ENCODE measurements around the gene FOXP2. TPM values are rescaled to one million over a fixed set of nuclear protein-coding genes. Genes with fewer than 3 reads are reported as not detected.

Gene FOXP2
- total RNA-seq, 1 donor, result 17.4 TPM

DNA sequence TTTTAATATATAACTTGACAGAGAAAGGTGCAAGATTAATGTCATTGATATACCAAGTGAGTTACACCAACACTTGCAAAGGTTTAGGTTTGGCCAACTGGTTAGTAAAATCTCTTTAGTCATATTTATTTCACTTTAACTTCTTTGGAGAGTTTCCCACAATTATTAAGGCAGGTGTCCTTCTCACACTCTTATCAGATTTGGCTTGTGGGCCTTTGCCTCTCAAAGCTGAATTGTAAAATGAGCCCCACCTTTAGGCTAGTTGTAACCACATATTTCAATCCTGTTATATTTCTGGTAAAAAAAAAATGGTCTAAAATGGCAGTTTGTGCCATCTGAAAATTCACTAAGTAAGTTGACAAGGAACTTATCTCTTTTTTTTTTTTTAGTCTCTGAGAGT, 26.6 kb upstream of the FOXP2 start:
- TF ChIP-seq, protein P1, sequence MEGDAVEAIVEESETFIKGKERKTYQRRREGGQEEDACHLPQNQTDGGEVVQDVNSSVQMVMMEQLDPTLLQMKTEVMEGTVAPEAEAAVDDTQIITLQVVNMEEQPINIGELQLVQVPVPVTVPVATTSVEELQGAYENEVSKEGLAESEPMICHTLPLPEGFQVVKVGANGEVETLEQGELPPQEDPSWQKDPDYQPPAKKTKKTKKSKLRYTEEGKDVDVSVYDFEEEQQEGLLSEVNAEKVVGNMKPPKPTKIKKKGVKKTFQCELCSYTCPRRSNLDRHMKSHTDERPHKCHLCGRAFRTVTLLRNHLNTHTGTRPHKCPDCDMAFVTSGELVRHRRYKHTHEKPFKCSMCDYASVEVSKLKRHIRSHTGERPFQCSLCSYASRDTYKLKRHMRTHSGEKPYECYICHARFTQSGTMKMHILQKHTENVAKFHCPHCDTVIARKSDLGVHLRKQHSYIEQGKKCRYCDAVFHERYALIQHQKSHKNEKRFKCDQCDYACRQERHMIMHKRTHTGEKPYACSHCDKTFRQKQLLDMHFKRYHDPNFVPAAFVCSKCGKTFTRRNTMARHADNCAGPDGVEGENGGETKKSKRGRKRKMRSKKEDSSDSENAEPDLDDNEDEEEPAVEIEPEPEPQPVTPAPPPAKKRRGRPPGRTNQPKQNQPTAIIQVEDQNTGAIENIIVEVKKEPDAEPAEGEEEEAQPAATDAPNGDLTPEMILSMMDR (IDR thresholded peaks at IDR 0.05; ENCODE audit: insufficient read depth, low read length), result no peak
- no peak for DNase-seq (ENCODE audit: low read depth)
- H3K4me3 ChIP-seq (ENCODE audit: low read depth, low read length), result no peak overlapping the region

DNA sequence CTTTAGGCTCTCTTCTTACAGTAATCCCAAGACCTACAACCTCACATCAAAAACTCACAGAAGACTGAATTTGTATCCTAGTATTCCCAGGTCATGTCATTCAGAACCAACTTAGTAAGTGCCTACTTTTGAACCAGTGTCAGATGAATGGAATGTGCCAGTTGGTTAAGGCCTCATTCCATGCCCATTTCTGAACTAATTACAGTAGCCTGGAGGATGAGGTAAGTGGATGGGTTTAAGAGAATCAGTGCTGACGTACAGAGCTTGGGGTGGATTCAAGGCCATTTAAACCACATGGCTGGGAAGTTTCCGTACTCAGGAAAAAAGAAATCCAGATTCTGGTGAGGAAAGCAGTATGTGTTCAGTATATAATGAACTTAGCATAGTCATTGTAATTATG, 21.9 kb upstream of the FOXP2 start:
- TF ChIP-seq, protein P1 (IDR thresholded peaks at IDR 0.05; ENCODE audit: insufficient read depth, low read length), result no peak
- no peak overlapping the region for H3K4me3 ChIP-seq (ENCODE audit: low read depth, low read length)
- DNase-seq (ENCODE audit: low read depth), result no peak

DNA sequence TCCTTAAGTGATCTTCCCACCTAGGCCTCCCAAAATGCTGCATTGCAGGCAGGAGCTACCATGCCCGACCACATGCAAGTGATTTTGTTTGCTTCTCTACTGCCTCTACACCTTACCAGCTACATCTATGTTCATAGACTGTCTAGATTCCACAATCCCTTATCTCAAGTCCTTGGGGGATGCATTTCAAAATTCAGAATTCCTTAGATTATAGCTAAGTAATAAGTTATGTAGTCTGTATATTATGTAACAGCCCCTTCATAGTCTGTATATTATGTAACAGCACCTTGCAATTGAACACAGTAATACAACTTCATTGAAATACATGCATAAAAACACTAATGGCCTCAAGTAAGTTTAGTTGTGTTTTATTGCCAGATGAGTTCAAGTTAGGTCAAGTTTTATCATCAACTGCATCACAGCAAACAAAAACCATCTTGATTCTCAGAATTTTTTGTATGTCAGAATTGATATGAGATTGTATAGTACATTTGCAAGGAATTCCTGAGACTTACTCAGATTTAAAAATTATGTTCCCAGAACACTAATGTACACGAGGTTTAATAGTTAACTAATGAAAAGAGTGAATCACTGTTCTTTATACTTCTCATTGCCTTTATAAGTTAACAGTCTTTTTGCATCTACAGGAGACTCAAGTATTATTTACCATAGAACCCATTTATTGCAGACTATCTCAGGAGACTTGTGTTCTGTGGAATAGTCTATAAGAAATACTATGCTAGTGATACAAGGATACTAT, 11.6 kb upstream of the FOXP2 start:
- no peak overlapping the region for H3K4me3 ChIP-seq (ENCODE audit: low read depth, low read length)
- TF ChIP-seq, protein P1 (IDR thresholded peaks at IDR 0.05; ENCODE audit: insufficient read depth, low read length), result no peak
- no peak for DNase-seq (ENCODE audit: low read depth)

DNA sequence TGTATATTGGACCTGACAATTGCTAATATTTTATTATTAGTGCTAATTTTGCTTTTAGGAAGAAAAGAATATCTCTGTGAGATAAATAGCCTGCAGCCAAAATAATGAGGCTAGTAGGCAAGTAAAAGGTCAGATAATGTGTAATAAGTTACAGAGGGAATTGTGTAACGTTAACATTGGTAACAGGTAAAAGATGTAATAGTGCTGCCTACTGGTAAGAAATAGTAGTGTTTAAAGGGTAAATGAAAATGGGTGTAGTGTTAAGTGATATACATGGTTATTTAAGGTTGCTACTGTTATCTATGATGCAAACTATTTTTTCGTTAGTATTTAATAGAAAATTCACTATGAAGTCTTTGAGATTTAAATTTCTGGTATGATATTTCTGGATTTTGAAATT, 9.2 kb upstream of the FOXP2 start:
- peak; percentile 49 for DNase-seq (ENCODE audit: low read depth)
- TF ChIP-seq, protein P1 (IDR thresholded peaks at IDR 0.05; ENCODE audit: insufficient read depth, low read length), result peak; percentile 58
- H3K4me3 ChIP-seq (ENCODE audit: low read depth, low read length), result no peak overlapping the region

DNA sequence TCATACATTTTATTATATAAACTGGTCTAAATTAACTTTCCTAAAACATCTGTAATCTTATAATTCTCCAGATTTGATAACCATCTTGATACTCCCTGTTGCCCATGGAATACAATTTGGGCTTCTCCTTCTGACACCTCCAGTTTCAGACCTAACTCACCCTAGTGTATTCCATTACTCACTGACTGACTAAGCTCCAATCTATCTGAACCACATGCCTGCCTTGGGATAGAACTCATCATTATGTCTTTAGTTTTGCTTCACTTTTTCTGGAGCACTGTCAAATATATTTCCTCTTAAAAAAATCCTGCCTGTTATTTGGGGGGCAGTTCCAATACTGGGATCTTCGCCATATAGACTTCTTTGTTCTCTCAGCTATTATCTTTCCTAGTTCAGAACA, 4.9 kb upstream of the FOXP2 start:
- DNase-seq (ENCODE audit: low read depth), result peak; percentile 51
- no peak overlapping the region for H3K4me3 ChIP-seq (ENCODE audit: low read depth, low read length)
- TF ChIP-seq, protein P1 (IDR thresholded peaks at IDR 0.05; ENCODE audit: insufficient read depth, low read length), result no peak

DNA sequence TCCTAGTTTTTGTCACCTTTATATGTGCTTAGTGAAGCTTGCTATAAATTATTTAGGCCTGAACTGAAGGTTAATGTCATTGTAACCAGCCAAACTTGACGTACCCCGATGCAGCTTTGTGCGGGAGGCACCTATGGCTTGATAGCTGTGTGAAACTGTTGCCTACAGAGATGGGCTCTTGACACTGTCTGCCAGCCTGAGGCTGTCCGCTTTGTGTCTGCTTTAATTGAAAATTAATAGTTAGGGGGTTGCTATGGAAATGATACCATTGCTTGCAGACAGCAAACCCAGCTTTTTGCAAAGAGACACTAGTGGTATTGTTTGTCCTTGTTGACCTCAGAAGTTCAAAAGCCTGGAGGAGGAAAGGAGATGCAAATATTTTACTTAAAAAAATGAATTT, 2.1 kb upstream of the FOXP2 start:
- TF ChIP-seq, protein P1 (IDR thresholded peaks at IDR 0.05; ENCODE audit: insufficient read depth, low read length), result no peak
- H3K4me3 ChIP-seq (ENCODE audit: low read depth, low read length), result no peak overlapping the region
- DNase-seq (ENCODE audit: low read depth), result no peak

DNA sequence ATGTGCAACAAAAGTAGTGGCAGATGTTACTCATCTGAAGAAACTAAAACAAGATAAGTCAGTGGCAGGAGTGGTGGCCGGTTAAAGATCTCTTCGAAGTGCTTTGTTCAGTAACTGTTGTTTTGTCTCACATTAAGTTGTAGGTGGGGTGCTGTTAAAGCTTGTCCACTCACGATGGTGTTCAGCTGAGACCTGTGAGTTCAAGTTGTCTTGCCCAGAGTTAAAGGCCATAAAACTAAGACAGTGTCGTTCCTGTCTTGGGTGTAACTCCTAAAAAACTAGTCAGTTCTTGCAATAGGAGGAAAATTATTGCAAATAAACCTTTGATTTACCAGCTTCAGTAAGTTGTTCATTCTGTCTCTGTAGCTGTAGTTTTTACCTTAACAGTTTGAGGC, 857 bp upstream of the FOXP2 start:
- TF ChIP-seq, protein P1 (IDR thresholded peaks at IDR 0.05; ENCODE audit: insufficient read depth, low read length), result no peak
- peak; percentile 26 for DNase-seq (ENCODE audit: low read depth)
- H3K4me3 ChIP-seq (ENCODE audit: low read depth, low read length), result no peak overlapping the region
